Left kidney (tissue), 2 donors: ENCODE measurements around the gene MFF. TPM values are rescaled to one million over a fixed set of nuclear protein-coding genes. Genes with fewer than 3 reads are reported as not detected.
"Not testable (repeated sequence)": the region's sequence is repeated elsewhere in the genome, so short reads cannot be mapped to it uniquely, and the experiment has no call there.

Source experiments
- DNase-seq: peaks from one replicate; pipeline ENCODE4 v3.0.0-alpha.2; 2013
- polyA plus RNA-seq: library from polyadenylated mRNA; unstranded; fragments of 120-200 nt; gene quantifications from one replicate; pipeline ENCODE4 v1.2.1, GENCODE V29; 2013; ENCODE audit not compliant: insufficient read length

Gene MFF
- polyA plus RNA-seq, 1 donor = 156 TPM

DNA sequence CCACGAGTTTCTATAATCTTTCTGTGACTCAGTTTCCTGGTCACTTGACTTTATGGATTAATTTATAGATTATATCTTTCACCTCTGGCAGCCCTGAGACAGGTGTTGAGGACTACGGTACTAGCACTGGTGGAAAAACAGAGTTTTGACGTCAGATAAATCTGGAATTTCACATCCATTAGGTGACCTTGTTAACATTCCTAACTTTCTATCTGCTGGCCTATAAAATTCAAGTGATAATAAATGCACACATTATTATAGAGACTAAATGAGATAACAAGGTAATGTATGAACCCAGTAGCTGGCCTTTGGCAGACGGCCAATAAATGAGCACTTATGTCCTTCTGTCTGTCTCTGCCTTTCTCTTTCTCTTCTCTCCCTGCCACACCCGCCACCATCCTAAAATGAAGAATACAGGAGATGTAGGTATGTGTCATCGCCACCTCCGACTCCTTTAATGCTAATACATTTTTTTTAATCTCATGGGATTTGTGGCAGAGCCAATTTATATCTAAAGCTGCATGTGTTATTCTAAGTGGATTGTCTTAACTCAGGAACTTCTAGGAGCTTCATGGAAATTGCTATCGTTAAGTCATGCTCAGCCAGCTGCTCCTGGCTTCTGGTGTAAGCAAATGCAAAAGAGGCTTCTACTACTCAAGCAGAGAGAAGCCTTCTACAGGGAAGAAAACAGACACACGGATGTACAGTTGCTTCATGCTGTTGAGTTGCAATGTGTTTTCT, 51.8 kb downstream of the MFF start:
- DNase-seq = no peak

DNA sequence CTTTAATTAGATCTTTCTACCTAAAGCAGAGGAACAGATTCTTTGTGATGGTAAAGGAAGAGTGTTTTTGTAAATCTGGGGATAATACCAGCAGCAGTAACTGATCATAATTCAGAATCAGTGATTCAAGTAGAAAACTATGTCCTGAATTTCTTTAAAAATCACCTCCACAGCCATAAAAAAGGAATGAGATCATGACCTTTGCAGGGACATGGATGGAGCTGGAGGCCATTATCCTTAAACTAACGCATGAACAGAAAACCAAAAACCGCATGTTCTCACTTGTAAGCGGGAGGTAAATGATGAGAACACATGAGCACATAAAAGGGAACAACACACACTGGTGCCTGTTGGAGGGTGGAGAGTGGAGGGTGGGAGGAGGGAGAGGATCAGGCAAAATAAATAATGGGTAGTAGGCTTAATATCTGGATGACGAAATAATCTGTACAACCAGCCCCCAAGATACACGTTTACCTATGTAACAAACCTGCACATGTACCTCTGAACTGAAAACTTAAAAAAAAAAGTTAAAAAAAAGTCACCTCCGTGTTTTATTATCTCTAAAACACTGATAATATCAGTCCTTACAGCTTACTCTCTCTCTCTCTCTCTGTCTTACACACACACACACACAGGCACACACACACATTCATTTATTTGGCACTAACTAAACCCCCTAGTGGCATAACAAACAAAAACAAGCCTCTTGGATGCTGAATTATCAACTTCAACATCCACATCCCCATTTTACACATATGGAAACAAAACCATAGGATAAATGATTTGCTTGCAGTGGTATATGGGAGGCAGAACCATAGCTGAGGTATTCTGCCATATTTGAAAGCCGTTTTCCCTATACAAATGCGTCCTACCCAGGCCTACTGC, 52.7 kb downstream of the MFF start:
- no peak for DNase-seq

DNA sequence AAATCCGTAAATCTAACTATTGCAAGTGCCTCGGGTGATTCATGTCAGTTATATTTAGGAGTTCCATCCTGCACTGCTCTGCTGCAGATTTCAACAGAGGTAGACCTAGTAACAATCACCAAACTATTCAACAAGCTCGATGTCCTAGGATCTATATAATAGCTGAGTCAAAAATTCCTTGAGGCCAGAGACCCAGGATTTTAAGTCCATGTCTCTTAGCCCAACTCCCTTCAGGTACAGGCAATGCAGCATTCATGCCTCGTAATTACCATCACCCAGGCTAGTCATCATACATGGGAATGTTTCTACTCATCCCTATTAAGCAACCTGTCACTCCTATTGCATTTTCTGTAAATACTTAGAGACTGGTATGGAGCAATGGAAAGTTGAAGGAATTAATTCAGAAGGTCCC, 53.3 kb downstream of the MFF start:
- DNase-seq = no peak

DNA sequence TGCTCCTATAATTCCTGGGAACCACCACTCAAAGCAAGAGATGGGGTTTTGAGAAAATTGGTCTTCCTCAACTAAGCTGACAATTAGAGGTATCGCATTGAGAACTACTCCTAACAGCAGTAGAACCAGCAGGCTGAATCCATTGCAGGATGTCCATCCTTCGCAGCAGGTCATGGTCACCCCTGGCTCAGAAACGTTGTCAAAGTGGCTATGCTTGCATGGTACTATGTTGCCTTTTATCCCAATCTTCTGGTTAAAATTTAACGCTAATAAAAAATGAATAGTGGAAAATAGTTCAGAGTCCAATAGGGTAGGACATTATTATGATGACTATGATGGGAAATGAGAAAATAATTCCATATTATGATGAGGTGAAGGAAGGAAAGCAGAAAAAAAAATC, 54.0 kb downstream of the MFF start, which contains the start of gene TM4SF20:
Gene TM4SF20 (minus strand): TSS at position 212 of the 400 bp plus-strand sequence. CDS start 38 bp downstream, at position 174.
- no peak for DNase-seq

DNA sequence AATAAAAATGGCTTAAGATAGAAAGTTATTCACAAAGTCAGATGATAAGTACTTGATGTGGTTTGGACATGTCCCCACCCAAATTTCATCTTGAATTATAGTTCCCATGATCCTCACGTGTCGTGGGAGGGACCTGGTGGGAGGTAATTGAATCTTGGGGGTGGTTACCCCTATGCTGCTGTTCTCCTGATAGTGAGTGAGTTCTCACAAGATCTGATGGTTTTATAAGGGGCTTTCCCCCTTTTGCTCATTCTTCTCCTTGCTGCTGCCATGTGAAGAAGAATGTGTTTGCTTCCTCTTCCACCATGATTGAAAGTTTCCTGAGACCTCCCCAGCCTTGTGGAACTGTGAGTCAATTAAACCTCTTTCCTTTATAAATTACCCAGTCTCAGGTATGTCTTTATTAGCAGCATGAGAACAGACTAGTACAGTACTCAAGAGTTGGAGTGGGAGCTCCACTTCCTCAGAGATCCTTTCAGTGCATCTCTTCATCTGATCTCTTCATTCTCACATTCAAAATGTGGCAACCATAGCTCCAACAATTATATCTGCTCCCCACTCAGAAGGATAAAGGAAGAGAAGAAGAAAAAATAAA, 57.3 kb downstream of the MFF start:
- not testable (repeated sequence) for DNase-seq

DNA sequence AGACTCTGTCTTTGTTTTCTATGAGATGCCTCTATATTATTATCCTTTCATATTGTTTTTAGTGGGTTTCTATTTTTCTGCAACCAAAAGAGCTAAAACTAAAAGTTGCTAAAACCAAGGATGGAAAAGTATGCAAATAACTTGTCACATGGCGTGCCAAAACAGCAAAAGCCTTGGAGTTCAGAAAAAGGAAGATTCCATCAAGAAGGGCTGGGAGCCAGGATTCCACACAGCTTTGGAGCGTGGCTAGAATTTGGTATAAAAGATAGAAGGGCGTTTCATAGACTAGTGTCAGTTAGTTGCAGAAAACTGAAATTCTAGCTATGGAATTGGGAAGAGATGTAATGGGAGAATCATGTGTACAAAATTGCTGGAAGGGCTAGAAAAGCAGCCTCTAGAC, 58.6 kb downstream of the MFF start:
- no peak for DNase-seq

DNA sequence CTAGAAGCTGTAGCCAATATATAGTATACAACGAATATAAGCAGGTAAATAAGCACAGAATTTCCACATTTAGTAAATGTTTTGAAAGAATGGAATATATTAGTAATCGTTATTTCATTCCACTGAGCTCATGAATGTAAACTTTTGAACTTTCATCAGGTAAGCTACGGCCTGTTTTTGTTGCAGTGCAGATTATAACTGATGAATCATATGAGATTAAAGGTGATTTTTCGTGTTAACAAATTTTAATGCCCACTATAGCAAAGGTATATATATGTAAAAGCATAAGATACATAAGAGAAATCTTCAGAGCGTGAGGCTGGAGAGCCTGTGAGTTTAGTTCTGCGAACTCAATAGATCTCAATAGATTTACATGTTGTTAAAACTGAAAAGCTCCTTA, 61.6 kb downstream of the MFF start:
- no peak for DNase-seq

DNA sequence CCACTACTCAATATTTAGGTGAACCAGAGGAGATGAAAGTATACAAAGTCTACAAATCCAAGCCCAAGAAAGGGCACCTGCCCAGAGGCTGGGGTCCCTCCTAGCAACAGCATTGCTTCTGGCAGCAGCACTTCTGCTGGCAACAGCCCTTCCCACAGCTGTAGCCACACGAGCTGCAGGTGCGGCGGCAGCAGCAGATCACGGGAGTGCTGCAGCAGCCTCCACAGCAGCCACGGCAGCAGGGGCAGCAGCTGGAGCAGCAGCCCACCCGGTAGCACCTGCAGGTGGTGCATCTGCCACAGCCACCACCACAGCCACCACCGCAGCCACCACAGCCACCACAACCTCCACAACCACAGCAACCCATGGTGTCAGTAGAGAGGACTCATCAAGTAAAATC, 62.5 kb downstream of the MFF start, which contains the start of gene SCYGR1:
Gene SCYGR1 (minus strand): TSS at position 367 of the 400 bp plus-strand sequence. CDS start 0 bp downstream, at position 367.
- not testable (repeated sequence) for DNase-seq

DNA sequence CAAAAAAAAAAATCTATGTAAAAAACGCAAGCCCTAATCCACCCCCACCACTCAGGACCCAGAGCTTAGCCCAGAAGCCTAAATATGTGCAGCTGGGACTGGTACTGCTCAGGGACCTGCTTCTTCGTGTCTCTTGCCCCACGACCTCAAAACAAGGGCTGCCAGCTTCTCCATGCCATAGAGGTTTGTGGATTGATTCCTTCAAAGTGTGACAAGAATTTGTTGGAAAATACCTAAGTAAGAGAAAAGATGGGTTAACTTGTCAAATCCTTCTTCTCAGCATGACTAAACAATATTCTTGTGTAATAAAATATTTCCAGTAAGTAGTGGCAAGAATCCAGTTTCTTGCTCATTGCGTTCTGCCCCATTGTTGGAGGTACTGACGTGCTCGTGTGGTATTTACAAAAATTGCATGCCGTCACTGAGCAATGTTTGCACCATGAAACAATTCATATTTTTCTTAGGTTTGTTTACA, 63.5 kb downstream of the MFF start:
- no peak for DNase-seq

DNA sequence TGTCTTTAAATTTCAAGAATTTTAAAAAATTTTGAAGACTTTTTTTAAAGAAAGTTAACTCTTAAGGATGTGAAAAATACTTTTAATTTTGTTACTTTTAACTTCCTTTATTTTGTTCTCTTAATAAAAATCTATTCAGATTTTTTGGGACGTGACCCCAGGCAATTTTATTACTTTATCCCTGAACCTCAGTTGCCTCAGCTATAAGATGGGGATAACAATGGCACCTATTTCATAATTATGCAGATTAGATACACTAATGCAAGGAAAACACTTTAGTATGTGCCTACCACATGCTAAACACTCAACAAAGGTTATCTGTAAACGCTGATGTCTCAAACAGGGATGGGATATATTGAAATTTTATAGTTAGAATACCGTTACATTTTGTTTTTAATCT, 64.2 kb downstream of the MFF start:
- no peak for DNase-seq

DNA sequence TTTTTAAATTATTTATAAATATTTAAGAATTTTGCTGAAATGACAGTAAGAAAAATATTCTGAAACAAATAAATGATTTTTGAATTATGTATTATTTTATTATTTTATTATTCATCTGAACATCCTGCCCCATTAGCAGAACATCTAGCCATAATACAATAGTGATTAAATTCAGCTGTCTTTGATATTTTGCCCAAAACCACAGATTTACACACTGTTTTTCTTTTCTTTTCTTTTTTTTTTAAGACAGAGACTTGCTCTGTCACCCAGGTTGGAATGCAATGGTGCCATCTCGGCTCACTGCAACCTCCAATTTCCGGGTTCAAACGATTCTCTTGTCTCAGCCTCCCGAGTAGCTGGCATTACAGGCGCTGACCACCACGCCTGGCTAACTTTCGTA, 64.6 kb downstream of the MFF start:
- no peak for DNase-seq

DNA sequence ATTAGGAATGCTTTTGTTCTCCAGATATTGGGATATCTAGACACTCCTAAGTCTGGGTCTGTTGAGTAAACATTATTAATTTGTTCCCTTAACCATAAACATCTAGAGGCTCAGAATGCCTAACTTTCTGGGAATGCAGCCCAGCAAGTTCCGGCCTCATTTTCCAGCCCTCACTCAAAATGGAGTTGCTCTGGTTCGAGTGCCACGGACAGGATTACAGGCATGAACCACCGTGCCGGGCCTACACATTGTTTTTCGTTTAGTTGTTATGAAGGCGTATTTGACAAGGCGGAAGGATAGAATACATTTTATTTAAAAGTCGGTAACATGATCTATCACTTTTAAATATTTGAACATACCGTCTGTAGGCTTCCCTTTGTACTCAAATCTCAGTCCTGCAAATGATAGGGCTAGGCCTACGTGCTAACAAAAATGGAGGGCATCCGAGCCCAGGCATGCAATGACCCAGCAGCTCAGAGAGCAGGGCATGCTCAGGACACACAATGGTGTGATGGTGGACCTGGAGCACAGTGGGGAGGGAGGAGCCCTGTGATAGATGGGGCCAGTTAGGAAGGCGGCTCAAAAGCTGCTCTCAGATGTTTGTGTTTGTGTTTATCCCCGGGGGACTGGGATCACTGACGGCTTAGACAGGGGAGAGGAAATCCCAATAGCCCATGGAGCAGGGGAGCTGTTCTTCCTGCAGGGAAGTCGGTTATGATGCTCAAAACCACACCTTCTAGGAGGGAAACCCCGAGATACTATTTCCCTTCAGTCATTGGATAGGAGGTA, 65.6 kb downstream of the MFF start:
- no peak for DNase-seq

DNA sequence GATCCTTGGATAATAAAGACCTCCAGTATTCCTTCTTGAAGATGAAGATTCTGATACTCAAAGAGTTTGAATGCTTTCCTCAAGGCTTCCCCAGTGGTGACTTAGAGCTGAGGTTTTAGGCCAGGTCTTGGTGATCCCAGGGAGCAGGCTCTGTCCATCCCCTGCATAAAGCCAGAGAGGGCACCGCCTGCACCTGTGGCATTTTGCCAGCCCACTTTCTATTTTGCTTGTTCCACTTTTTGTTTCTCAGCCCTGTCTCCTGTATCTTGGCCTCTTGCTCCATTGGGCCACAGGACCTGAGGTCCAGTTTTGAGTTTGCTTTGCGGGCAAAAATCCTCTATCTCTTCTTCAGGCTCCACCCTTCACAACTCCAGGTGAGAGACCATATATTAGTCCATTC, 69.3 kb downstream of the MFF start:
- DNase-seq = no peak

DNA sequence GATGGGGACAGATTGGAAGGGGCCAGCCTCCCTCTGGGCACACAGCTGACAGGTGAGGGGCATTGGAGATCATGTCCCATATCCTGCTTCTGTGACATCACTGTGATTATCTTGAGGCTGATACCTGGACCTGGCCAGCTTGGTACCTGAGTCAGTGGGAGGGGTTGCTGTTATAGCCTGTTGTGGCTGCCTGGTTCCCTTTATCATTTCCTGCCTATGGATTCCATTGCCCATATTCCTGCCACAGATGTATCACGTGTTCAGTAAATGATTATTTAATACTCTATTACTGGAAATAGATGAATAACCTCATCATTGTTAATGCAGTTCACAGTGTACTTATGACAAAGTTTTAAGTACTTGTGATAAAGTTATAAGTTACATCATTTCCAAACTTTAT, 70.5 kb downstream of the MFF start:
- DNase-seq = no peak

DNA sequence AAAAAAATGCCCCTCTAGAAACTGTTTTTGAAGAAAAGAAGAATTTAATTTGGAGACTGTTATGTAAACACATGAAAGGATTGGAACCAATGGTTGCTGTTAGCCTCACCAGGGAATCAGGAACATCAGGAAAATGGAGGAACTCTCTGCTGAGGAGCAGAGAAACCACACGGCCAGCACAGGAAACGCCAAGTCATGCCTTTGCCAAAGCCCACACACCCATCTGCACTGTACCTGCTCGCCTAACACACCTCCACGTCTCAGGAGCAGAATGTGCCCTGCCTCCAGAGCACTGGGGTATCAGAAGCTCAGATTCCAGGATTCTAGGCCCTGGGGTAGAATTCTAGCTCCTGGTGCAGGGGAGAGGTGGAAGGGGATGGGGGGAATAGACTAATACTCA, 72.5 kb downstream of the MFF start:
- no peak for DNase-seq

DNA sequence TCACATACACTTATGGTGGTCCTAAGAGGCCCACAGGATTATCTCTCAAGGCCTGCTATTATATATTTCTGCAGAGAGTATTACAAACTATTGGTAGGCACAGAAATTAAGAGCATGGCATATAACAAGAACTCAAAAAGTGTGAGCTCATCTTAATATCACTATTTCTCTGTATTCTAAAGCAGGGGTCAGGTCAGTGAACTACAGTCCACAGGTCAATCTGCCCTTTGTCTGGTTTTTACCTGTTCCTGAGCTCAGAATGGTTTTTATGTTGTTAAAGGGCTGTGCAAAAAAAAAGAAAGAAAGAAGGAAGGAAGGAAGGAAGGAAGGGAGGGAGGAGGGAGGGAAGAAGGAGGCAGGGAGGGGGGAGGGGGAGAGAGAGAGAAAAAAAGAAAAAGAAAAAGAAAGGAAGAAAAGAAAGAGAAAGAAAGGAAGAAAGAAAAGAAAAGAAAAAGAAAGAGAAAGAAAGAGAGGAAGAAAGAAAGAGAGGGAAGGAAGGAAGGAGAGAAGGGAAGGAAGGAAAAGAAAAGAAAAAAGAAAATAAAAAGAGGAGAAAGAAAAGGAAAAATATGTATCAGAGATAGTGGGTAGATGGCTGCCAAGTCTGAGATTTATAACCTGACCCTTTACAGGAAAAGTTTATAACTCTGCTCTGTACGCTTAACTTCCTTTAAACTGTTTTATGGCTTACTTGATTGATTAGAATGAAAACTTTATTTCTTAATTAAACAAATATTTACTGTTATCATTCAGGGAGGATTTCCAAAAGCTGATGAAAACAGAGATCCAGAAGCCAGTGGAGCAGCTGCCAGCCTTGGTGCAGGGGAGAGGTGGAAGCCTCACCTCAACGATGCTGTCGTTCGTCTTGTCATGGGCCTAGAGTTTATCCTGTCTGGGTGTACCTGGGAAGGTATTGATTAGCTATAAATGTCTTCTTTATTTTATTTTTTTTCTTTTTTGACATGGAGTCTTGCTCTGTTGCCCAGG, 73.9 kb downstream of the MFF start:
- DNase-seq = no peak

DNA sequence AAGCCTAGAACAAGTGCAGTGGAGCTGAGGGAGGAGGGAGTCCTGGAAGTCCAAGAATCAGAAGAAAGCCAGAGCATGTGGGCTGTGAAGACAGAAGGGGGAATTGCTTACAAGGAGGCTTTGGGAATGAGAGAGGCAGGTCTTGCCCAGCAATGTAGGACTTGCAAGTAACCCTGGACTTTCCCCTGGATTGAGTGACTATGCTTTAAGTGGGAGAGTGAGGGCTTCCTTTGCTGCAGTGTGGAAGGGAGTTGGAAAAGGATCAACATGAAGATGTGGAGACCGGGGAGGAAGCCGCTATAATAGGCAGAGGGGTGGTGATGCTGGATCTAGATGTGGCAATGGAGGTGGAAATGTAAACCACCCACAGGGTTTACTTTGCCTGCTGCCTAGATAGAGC, 76.5 kb downstream of the MFF start:
- no peak for DNase-seq

DNA sequence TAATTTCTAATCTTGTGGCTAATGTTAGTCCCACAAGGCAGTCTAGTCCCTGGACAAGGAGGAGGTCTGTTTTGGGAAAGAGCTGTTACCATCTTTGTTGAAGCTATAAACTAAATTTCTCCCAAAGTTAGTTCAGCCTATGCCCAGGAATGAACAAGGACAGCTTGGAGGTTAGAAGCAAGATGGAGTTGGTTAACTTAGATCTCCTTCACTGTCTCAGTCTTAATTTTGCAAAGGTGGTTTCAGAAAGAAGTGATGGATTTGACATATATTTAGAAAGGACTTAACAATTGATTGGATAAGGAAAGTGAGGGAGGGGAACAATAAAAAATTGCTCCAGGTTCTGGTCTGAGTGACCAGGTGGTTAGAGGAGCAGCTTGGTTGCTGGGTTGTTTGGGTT, 77.3 kb downstream of the MFF start:
- DNase-seq = no peak

DNA sequence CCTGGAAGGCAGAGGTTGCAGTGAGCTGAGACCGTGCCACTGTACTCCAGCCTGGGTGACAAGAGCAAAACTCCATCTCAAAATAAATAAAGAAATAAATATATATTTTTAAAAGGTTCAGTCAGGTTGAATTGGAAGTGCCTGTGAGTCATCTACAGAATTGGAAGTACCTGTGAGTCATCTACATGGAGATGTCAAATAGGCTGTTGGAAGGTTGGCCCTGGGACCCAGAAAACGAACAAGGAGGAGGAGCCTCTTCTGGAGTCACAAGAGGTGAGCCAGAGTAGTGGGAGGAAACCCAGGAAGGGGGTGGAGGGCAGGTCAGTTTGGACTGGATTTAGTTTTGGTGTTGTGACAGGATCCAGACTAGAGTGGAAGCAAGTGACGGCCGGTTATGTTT, 77.9 kb downstream of the MFF start:
- no peak for DNase-seq

DNA sequence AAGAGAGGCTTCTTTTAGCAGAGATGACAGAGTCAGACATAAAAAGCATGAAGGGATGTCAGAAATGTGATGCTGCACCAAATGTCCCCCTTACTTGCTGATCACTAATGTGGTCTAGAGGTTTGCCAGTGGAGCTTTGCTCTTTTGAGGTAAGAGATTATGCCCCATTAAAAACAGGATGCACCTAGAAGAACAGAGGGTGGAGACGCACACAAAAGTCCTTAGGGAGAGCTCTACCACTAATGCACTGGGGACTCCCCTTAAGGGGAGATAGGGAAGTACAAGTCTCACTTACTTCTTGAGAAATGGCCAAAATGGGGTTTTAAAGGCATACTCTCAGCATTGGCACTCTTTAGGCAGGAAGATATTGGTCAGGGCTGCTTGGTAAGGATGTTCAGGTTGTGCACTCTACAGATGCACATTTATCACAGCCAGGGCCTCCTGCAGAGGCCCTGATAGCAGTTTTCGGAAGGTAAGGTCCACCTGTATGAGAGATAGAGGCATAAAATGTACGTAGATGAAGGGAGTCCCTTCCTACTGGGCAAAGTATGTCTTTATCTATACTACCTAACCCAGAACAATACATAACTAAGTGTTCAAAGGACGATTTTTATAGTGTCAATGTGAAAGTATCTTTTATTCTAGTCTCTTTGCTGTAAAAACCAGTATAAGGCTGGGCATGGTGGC, 79.7 kb downstream of the MFF start:
- no peak for DNase-seq
